ENCODE data around the gene SYT2.
"Not testable (repeated sequence)": the region's sequence is repeated elsewhere in the genome, so short reads cannot be mapped to it uniquely, and the experiment has no call there.

The SYT2 gene

DNA sequence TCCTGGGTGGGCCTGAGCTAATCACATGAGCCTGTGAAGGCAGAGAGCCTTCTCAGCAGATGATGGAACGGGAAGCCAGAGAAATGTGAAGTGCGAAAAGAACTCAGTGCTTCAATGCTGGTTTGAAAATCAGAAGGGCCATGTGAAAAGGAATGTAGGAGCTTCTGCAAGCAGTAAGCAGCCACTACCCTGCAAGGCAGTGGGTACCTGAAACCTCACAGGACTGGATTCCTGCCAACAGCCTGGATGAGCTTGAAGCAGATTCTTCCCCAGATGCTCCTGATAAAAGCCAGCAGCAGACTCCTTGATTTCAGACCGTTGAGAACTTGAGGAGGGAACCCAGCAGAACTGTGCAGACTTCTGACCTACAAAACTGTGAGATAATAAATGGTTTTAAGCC is 158.6 kb downstream of the SYT2 start:
- FAIRE-seq: no peak
- no peak for DNase-seq (ENCODE audit: insufficient read length, low spot score)
- TF ChIP-seq POLR2A (IDR thresholded peaks at IDR 0.05; ENCODE audit: low read depth, low read length): no peak

DNA sequence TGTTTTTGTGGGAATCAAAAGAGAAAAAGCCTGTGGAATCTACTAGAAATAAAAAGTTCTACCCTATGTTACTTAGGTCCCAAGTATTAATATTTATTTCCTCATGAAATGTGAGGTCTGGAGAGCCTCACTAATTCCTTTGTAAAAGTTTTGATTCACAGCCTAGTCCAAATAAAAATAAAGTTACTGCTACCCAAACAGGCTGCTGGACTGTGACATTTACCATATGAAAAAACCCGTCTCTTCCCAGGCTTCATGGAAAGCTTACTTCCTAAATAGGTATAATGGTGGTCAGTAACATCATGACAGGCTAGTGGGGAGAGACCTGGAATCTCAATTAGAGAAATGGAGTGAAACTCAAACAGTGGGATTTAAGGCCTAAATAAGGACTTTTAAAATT is 160.2 kb downstream of the SYT2 start:
- FAIRE-seq; DNase-seq (ENCODE audit: insufficient read length, low spot score): not testable (repeated sequence)

- FAIRE-seq: no peak
- no peak for TF ChIP-seq POLR2A (IDR thresholded peaks at IDR 0.05; ENCODE audit: low read depth, low read length)
- no peak for DNase-seq (ENCODE audit: insufficient read length, low spot score)
Measured at GRCh38 chr1:202547215-202547614, 163.0 kb downstream of the SYT2 start.

DNA sequence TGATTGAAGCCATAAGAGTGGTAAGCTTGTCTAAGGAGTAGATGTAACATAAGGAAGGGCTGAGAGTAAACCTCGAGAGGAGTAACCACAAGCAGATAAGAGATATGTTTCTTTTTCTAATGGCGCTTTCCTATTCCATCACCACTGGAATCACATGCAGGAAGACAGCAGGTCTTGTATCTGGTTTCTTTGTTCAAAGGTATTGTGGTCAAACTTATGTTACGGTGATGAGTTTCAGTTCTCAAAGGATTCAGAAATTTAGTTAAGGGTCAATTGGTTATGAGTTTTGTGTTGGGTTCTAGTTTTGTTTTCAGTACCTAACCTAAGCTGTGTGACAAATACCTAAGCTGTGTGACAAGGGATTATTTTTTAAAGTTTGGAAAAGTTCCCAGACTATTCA is 163.5 kb downstream of the SYT2 start:
- DNase-seq (ENCODE audit: insufficient read length, low spot score): not testable (repeated sequence)
- peak; percentile 15 for FAIRE-seq

GRCh38 chr1:202546377-202546776 is 163.9 kb downstream of the SYT2 start:
- FAIRE-seq; DNase-seq (ENCODE audit: insufficient read length, low spot score): not testable (repeated sequence)

GRCh38 chr1:202545647-202546303 is 164.5 kb downstream of the SYT2 start:
- peak; percentile 65 for FAIRE-seq
- not testable (repeated sequence) for DNase-seq (ENCODE audit: insufficient read length, low spot score)

- FAIRE-seq: peak; percentile 15
- not testable (repeated sequence) for DNase-seq (ENCODE audit: insufficient read length, low spot score)
Measured at GRCh38 chr1:202544766-202545449, 165.3 kb downstream of the SYT2 start.

- not testable (repeated sequence) for FAIRE-seq; DNase-seq (ENCODE audit: insufficient read length, low spot score)
Measured at GRCh38 chr1:202543537-202543936, 166.7 kb downstream of the SYT2 start.

- not testable (repeated sequence) for FAIRE-seq
Measured at GRCh38 chr1:202542415-202542814, 167.8 kb downstream of the SYT2 start.

GRCh38 chr1:202540858-202541257 is 169.4 kb downstream of the SYT2 start:
- not testable (repeated sequence) for FAIRE-seq; DNase-seq (ENCODE audit: insufficient read length, low spot score)

More at GRCh38 chr1:202542415-202542814, 167.8 kb downstream of the SYT2 start:
- DNase-seq (ENCODE audit: insufficient read length, low spot score): not testable (repeated sequence)

Measured in H54 (cell line).